ENCODE results near the gene PCIF1.

GRCh38 chr20:45943613-45944012 is 9.1 kb downstream of the PCIF1 start:
- no peak for TF ChIP-seq EP300 (IDR thresholded peaks at IDR 0.05)
- TF ChIP-seq, protein P1, sequence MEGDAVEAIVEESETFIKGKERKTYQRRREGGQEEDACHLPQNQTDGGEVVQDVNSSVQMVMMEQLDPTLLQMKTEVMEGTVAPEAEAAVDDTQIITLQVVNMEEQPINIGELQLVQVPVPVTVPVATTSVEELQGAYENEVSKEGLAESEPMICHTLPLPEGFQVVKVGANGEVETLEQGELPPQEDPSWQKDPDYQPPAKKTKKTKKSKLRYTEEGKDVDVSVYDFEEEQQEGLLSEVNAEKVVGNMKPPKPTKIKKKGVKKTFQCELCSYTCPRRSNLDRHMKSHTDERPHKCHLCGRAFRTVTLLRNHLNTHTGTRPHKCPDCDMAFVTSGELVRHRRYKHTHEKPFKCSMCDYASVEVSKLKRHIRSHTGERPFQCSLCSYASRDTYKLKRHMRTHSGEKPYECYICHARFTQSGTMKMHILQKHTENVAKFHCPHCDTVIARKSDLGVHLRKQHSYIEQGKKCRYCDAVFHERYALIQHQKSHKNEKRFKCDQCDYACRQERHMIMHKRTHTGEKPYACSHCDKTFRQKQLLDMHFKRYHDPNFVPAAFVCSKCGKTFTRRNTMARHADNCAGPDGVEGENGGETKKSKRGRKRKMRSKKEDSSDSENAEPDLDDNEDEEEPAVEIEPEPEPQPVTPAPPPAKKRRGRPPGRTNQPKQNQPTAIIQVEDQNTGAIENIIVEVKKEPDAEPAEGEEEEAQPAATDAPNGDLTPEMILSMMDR (IDR thresholded peaks at IDR 0.05): no peak
